WTC11 (cell line): Measurements from ENCODE around the gene UMODL1. TPM values are rescaled to one million over a fixed set of nuclear protein-coding genes. Genes with fewer than 3 reads are reported as not detected.

Experiments used
- ATAC-seq: fragments of 200-7000 bp; cut with Tn5 transposase; 2 replicates; pipeline ENCODE4 v1.10.0; 2021; ENCODE audit warnings: mild to moderate bottlenecking, moderate library complexity
- CTCF ChIA-PET: fragments of 300-600 bp; sonication (Branson Sonifier 250); formaldehyde crosslinking; loops from one replicate; lab custom pipeline; 2021; ENCODE audit warnings: antibody characterized with exemption; lab: Charles Lee
- POLR2A ChIA-PET: fragments of 350-600 bp; sonication (Branson Sonifier 250); formaldehyde crosslinking; loops from one replicate; lab custom pipeline; 2021; ENCODE audit warnings: antibody characterized with exemption; lab: Charles Lee
- DNase-seq: peaks from one replicate; pipeline ENCODE4 v3.0.0; 2021; ENCODE audit warnings: low spot score
- H3K27ac Mint-ChIP-seq: 2 replicates; pipeline ENCODE4 v1.8.0; 2021; ENCODE audit warnings: mixed read lengths
- H3K27me3 Mint-ChIP-seq: 2 replicates; pipeline ENCODE4 v1.8.0; 2021; ENCODE audit warnings: low read depth, mild to moderate bottlenecking, moderate library complexity, mixed read lengths
- H3K36me3 Mint-ChIP-seq: 2 replicates; pipeline ENCODE4 v1.8.0; 2021; ENCODE audit warnings: mixed read lengths
- H3K4me1 Mint-ChIP-seq: 2 replicates; pipeline ENCODE4 v1.8.0; 2022; ENCODE audit warnings: mixed read lengths
- H3K4me3 Mint-ChIP-seq: 2 replicates; pipeline ENCODE4 v1.8.0; 2021; ENCODE audit warnings: mild to moderate bottlenecking, moderate library complexity, mixed read lengths
- H3K9me3 Mint-ChIP-seq: 2 replicates; pipeline ENCODE4 v1.8.0; 2021; ENCODE audit warnings: mixed read lengths
- CBFB ChIP-seq: sonication (generic); formaldehyde crosslinking; IDR thresholded peaks from 2 replicates; pipeline ENCODE4 v1.8.1; 2022; ENCODE audit warnings: mild to moderate bottlenecking, low read depth, missing genetic modification reagents
- ELF4 ChIP-seq: sonication (generic); formaldehyde crosslinking; IDR thresholded peaks from 2 replicates; pipeline ENCODE4 v1.8.1; 2022; ENCODE audit warnings: low read depth, mild to moderate bottlenecking, moderate library complexity, missing genetic modification reagents
- GABPB1 ChIP-seq: sonication (generic); formaldehyde crosslinking; IDR thresholded peaks from 2 replicates; pipeline ENCODE4 v1.8.1; 2023; ENCODE audit warnings: mild to moderate bottlenecking, missing genetic modification reagents
- GTF2I ChIP-seq: fragments of 250-450 bp; sonication (Bioruptor Pico); conservative IDR thresholded peaks from 2 replicates; pipeline ENCODE4 v1.4.0; 2021; ENCODE audit warnings: mild to moderate bottlenecking
- HMGA2 ChIP-seq: fragments of 250-450 bp; sonication (Bioruptor Pico); IDR thresholded peaks from 2 replicates; pipeline ENCODE4 v1.4.0; 2021; ENCODE audit warnings: mild to moderate bottlenecking, moderate library complexity
- MXD4 ChIP-seq: fragments of 250-450 bp; sonication (Bioruptor Pico); IDR thresholded peaks from 2 replicates; pipeline ENCODE4 v1.8.0; 2021; ENCODE audit warnings: mild to moderate bottlenecking, moderate library complexity, borderline replicate concordance
- NFATC4 ChIP-seq: fragments of 250-450 bp; sonication (Bioruptor Pico); IDR thresholded peaks from 2 replicates; pipeline ENCODE4 v1.9.0; 2021; ENCODE audit warnings: mild to moderate bottlenecking
- PREB ChIP-seq: sonication (generic); formaldehyde crosslinking; IDR thresholded peaks from 2 replicates; pipeline ENCODE4 v1.8.1; 2022; ENCODE audit warnings: mild to moderate bottlenecking, missing genetic modification reagents, moderate library complexity, borderline replicate concordance
- SMAD3 ChIP-seq: sonication (generic); formaldehyde crosslinking; IDR thresholded peaks from 2 replicates; pipeline ENCODE4 v1.8.0; 2022; ENCODE audit warnings: missing genetic modification reagents, mild to moderate bottlenecking, borderline replicate concordance
- TCF7 ChIP-seq: sonication (generic); formaldehyde crosslinking; IDR thresholded peaks from 2 replicates; pipeline ENCODE4 v1.8.0; 2022; ENCODE audit warnings: mild to moderate bottlenecking, low read depth, missing genetic modification reagents, moderate library complexity
- ZNF121 ChIP-seq: sonication (generic); formaldehyde crosslinking; IDR thresholded peaks from 2 replicates; pipeline ENCODE4 v1.8.0; 2023; ENCODE audit warnings: missing genetic modification reagents
- ZNF138 ChIP-seq: sonication (generic); formaldehyde crosslinking; conservative IDR thresholded peaks from 2 replicates; pipeline ENCODE4 v1.8.1; 2022; ENCODE audit warnings: mild to moderate bottlenecking, moderate library complexity, missing genetic modification reagents
- ZNF232 ChIP-seq: sonication (generic); formaldehyde crosslinking; IDR thresholded peaks from 2 replicates; pipeline ENCODE4 v1.8.0; 2022; ENCODE audit warnings: mild to moderate bottlenecking, missing genetic modification reagents
- ZNF263 ChIP-seq: sonication (generic); formaldehyde crosslinking; IDR thresholded peaks from 2 replicates; pipeline ENCODE4 v1.8.1; 2022; ENCODE audit warnings: low read depth, mild to moderate bottlenecking, moderate library complexity, missing genetic modification reagents
- total RNA-seq: library from RNA; stranded (reverse); gene quantifications from 3 replicates; pipeline ENCODE4 v1.2.3, GENCODE V29; 2021
- TF ChIP-seq, protein P1 (sequence below): fragments of 250-450 bp; sonication (Bioruptor Pico); IDR thresholded peaks from 2 replicates; pipeline ENCODE4 v1.9.0; 2021; ENCODE audit warnings: mild to moderate bottlenecking, borderline replicate concordance
- TF ChIP-seq, protein P2 (sequence below): fragments of 250-450 bp; sonication (Bioruptor Pico); conservative IDR thresholded peaks from 2 replicates; pipeline ENCODE4 v1.9.0; 2021; ENCODE audit warnings: mild to moderate bottlenecking

The UMODL1 gene
- total RNA-seq, 1 experiment from 2014 or later, result not detected

DNA sequence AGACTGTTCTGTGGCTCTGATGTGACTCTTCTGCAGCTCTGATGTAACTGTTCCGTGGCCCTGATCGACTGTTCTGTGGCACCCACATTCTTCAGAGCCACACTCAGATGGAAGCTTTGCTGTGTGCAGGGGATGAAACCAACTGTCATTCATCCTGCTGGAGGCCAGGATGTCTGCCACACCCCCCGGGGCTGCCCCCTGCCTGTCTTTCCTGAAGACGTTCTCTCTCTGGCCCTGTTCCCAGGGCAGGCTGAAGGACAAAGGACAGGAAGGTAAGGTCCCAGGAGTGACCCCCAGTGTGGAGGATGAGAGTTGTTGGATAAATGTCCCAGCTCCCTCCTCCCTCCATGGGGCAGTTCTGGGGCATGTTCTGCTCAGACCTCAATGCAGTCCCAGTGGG lies 29.4 kb upstream of the UMODL1 start:
- TF ChIP-seq ELF4 (no peak), GTF2I (no peak), HMGA2 (CRISPR knock-in tag) (no peak), SMAD3 (CRISPR knock-in tag) (no peak), ZNF121 (CRISPR knock-in tag) (no peak), TCF7 (CRISPR knock-in tag) (no peak), PREB (CRISPR knock-in tag) (no peak), CBFB (CRISPR knock-in tag) (no peak), ZNF263 (CRISPR knock-in tag) (no peak), ZNF232 (no peak), MXD4 (CRISPR knock-in tag) (no peak), ZNF138 (no peak), NFATC4 (no peak)
- TF ChIP-seq, protein P1, sequence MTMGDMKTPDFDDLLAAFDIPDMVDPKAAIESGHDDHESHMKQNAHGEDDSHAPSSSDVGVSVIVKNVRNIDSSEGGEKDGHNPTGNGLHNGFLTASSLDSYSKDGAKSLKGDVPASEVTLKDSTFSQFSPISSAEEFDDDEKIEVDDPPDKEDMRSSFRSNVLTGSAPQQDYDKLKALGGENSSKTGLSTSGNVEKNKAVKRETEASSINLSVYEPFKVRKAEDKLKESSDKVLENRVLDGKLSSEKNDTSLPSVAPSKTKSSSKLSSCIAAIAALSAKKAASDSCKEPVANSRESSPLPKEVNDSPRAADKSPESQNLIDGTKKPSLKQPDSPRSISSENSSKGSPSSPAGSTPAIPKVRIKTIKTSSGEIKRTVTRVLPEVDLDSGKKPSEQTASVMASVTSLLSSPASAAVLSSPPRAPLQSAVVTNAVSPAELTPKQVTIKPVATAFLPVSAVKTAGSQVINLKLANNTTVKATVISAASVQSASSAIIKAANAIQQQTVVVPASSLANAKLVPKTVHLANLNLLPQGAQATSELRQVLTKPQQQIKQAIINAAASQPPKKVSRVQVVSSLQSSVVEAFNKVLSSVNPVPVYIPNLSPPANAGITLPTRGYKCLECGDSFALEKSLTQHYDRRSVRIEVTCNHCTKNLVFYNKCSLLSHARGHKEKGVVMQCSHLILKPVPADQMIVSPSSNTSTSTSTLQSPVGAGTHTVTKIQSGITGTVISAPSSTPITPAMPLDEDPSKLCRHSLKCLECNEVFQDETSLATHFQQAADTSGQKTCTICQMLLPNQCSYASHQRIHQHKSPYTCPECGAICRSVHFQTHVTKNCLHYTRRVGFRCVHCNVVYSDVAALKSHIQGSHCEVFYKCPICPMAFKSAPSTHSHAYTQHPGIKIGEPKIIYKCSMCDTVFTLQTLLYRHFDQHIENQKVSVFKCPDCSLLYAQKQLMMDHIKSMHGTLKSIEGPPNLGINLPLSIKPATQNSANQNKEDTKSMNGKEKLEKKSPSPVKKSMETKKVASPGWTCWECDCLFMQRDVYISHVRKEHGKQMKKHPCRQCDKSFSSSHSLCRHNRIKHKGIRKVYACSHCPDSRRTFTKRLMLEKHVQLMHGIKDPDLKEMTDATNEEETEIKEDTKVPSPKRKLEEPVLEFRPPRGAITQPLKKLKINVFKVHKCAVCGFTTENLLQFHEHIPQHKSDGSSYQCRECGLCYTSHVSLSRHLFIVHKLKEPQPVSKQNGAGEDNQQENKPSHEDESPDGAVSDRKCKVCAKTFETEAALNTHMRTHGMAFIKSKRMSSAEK (CRISPR knock-in tag), result no peak
- TF ChIP-seq, protein P2, sequence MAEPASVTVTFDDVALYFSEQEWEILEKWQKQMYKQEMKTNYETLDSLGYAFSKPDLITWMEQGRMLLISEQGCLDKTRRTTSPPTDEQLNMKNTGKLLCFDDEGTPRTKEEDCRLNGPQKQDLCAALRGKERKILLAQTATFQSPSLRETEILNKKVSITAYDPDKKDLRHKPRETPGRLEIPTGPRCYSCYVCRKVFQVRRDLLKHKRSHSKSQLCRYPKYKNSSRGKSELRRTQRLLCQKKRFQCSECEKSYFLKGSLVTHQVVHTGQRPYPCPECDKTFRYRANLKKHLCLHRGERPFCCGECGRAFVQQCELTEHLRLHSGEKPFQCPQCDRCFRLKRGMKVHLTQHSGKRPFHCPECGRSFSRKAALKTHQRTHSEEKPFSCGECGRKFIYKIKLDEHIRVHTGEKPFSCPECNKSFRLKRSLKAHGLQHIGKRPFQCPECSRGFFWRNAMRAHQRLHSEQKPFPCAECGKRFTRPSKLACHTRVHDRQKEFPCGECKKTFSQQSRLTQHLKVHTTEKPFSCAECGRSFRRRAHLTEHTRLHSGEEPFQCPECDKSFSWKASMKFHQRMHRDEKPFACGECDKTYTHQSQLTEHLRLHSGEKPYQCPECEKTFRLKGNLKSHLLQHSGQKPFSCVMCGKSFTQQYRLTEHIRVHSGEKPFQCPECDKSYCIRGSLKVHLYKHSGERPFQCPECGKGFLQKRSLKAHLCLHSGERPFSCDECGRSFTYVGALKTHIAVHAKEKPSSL (CRISPR knock-in tag), result no peak
- Mint-ChIP-seq H3K27me3 (no peaks in the 10 kb centered on the region; the same call in 1 of the 2 replicates), H3K4me1 (0 out of 2 replicates have a peak, but pooled peaks cover 6% of the 10 kb centered on the region), H3K4me3 (no peak overlapping the region), H3K36me3 (no peaks in the 10 kb centered on the region), H3K27ac (no peak overlapping the region), H3K9me3 (peaks cover 5% of the 10 kb centered on the region)
- DNase-seq (no peak), ATAC-seq (no peak)
- ChIA-PET CTCF (interaction anchor here (0.9 to 1.9 kb wide), 3 partner anchors 66 to 225 kb away, joined by 3 to 5 read pairs (median 4); no protein-coding TSS in a partner anchor), POLR2A (no interaction called here)

- DNase-seq, result no peak
- POLR2A ChIA-PET, result interaction anchor here (0.7 kb wide), 1 partner anchor 113 kb away, joined by 3 read pairs; no protein-coding TSS in a partner anchor
- H3K27ac Mint-ChIP-seq, result no peak overlapping the region
- H3K4me3 Mint-ChIP-seq, result no peak overlapping the region
- no peak for TF ChIP-seq GABPB1 (CRISPR knock-in tag)
- TF ChIP-seq PREB (CRISPR knock-in tag), result no peak
- TF ChIP-seq, all 79 proteins: peak for 0
- ATAC-seq, result no peak
- CTCF ChIA-PET, result interaction anchor here (0.9 to 1.9 kb wide), 2 partner anchors 65 to 226 kb away, joined by 4 to 5 read pairs; no protein-coding TSS in a partner anchor
- H3K36me3 Mint-ChIP-seq, result no peaks in the 10 kb centered on the region
- no peaks in the 10 kb centered on the region; the same call in 1 of the 2 replicates for H3K27me3 Mint-ChIP-seq
- peaks cover 4% of the 10 kb centered on the region; the same call in 1 of the 2 replicates for H3K9me3 Mint-ChIP-seq
- 0 out of 2 replicates have a peak, but pooled peaks cover 6% of the 10 kb centered on the region for H3K4me1 Mint-ChIP-seq
Measured at GRCh38 chr21:42042651-42043050, 28.5 kb upstream of the UMODL1 start.
